HG03460 (cell line): ENCODE results near the gene BLVRB.
"Not testable (repeated sequence)": the region's sequence is repeated elsewhere in the genome, so short reads cannot be mapped to it uniquely, and the experiment has no call there.

ENCODE experiments used
- ATAC-seq: cut with Tn5 transposase; IDR thresholded peaks from one replicate; pipeline ENCODE4 v1.9.1; 2021; ENCODE audit not compliant: unreplicated experiment

The BLVRB gene

DNA sequence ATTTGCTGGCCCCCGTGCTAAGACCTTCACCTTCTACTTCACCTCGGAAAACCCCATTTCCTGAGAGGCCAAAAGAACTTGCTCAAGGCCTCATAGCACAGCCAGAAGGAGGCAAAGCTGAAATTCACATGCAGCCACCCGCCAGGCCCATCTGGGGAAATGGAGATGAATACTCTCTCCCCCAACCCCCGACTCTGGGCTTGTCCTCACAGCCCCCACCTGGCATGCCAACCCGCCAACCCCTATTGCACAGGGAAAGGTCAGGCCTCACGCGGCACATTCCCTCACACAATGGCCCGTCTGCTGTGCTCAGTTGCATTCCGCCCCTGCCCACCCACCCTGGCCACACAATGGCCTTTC, 55.5 kb downstream of the BLVRB start:
- no peak for ATAC-seq

DNA sequence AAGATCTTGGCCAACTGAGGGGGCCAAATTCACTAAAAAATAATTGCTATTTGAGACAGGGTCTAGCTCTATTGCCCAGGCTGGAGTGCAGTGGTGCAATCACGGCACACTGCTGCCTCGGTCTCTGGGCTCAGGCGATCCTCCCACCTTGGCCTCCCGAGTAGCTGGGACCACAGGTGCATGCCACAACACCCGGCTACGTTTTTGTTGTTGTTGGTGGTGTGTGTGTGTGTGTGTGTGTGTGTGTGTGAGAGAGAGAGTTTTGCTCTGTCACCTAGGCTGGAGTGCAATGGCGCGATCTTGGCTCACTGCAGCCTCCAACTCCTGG, 57.0 kb downstream of the BLVRB start:
- ATAC-seq: not testable (repeated sequence)

DNA sequence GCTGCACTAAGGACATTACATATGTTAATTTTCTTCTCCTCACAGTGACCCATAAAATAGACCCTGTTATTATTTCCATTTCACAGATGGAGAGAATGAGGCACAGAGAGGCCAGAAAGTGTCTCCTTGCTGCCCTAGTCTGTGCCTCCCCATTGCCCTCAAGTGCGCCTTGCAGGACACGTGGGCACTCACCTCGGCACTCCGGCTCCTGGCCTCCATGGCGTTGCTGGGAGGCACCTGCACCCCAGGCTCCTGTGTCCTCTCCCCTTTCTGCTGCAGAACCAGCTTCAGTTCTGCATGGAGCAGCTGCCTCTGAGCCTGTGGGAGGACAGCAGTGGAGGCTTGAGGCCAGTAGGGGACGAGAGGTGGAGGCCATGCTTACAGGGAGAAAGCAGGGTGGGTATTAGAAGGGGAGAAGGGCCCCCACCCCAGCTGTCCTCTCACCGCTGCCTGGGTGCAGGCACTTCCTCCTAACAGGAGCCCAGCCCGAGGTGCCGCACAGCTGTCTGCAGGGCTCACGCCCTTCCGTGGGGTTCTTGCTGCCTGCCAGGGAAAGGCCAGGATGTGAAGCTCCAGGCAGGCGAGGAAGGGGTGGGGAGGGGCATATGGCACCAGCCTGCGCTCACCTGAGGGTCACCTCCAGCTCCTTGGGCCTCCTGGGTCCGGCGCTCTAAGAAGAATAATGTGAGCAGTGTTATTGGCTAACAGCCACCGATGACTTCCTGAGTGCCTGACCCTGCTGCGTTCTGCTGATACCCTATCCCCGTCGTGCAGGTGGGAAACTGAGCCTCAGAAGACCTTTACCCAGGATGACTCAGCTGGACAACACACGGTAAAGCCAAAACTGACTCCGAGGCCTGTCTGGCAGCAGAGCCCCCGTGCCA, 57.6 kb downstream of the BLVRB start:
- ATAC-seq: no peak

DNA sequence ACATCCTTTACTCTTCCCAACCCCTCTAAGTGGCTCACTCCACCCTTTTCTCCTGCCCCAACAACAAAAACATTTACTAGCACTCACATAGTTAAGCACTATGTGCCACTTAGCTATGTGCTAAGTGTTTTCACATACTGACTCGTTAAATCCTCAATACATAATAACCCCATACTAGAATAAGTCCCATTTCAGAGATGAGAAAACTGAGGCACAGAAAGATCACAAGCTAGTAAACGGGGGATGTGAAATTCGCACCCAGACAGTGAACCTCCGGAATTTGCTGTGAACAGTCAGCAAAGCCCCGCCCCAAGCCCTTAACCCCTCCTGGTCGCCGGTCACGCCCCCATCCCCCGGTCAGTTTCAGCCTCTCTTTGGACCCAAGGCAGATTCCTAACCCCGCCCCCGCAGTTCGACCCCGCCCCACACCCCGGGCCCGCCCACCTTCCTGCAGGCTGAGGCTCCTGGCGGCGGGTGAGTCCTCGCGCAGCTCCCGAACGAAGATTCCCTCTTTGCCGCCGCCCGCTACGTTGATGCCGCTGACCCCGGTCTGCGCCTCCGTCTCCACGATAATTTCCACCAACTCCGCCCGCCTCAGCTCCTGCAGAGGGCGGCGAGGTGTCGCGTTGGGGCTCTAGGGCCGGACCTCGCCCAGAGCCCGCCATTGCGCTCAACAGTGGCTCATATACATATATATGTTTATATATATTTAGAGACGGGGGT, 62.1 kb downstream of the BLVRB start:
- peak; percentile 77 for ATAC-seq

DNA sequence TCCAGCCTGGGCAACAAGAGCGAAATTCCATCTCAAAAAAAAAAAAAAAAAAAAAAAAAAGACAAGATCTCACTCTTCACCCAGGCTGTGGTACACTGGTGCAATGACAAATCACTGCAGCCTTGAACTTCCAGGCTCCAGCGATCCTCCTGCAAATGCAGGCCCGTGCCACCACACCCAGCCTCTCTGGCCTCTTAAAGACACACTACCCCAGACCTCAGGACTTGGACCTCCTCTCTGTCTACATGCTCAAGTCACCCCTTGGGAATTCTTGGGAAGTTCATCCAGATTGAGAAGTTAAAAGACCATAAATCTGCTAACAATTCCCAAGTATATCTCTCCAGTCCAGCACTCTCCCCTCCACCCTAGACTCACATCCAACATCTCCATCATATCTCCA, 65.0 kb downstream of the BLVRB start:
- ATAC-seq: no peak

DNA sequence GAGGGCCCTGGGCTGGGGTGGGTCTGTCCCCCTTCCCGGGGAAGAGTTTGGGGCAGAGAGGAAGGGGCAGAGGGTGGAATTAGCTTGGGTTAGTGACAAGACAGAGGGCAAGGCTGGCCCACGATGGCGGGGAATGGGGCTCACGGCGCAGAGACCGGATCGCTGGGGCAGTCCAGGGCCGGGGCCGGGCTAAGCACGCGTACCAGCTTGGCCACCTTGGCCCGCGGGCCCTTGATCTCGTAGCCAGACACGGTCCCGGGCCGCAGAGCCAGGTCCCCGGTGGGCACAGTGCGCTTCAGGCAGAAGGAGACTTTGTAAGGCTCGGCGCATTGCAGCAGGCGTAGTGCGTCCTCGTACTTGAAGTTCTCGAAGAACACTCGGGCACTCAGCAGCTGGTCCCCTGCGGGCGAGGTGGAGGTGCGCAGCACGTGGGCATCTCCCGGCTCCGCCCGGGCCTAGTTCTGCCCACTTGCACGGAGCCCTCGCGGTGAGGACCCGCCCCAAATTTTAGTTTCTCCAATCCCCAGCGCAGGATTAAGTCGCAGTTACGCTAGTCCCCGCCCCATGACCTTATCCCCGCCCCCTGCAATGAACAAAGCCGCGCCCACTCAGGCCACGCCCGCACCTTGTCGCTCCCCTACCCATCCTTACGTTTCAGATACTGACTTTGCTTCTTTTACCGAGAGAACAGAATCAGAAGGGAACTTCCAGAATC, 67.0 kb downstream of the BLVRB start:
- no peak for ATAC-seq
